ENCODE data around the gene FNDC11. TPM values are rescaled to one million over a fixed set of nuclear protein-coding genes. Genes with fewer than 3 reads are reported as not detected.
"Not testable (repeated sequence)": the region's sequence is repeated elsewhere in the genome, so short reads cannot be mapped to it uniquely, and the experiment has no call there.

The FNDC11 gene
- total RNA-seq, 1 donor from 2014 or later = 0.27 TPM

DNA sequence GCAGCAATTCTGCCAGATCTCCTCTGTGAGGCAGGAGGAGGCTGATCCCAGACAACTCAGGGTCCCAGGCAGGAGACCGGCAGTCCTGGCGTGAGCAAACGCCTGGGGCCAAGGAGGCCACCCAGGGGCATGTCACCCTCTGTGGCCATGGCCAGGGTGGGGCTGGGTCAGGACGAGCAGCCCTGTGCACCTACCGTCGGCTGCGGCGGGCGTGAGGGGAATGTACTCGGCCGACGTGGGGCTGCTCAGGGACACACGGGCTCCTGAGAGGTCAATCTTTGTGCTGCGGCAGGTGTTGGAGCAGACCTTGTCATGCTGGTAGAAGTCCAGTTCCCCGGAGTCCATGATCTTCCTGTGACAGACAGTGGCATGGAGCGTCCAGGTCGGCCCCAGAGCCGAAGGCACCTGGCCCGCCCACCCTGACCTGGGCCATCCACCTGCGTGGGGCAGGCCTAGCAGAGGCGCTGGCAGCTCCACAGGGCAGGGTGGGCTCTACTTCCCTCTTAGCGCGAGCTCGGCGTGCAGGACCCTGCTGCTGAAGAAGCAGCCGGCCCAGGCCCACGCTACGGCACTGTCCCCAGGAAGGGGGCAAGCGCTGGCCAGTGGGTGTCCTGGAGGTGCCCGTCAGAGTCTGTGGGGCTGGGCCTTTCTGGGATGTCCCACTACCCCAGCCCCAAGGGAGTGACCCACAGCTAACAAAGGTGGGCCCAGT, 41.6 kb downstream of the FNDC11 start:
- no peaks in the 10 kb centered on the region for H3K27me3 Mint-ChIP-seq (ENCODE audit: low read depth)
- H3K27ac Mint-ChIP-seq = no peak overlapping the region
- H3K36me3 Mint-ChIP-seq (ENCODE audit: low read depth) = peaks cover 39% of the 10 kb centered on the region
- intact Hi-C loops (cut with micrococcal nuclease) = no loop called here
- no peaks in the 10 kb centered on the region for H3K4me1 Mint-ChIP-seq (ENCODE audit: low read depth)
- no peak for DNase-seq (ENCODE audit: low spot score)
- no peaks in the 10 kb centered on the region for H3K9me3 Mint-ChIP-seq
- H3K4me3 Mint-ChIP-seq (ENCODE audit: low read depth) = no peak overlapping the region

DNA sequence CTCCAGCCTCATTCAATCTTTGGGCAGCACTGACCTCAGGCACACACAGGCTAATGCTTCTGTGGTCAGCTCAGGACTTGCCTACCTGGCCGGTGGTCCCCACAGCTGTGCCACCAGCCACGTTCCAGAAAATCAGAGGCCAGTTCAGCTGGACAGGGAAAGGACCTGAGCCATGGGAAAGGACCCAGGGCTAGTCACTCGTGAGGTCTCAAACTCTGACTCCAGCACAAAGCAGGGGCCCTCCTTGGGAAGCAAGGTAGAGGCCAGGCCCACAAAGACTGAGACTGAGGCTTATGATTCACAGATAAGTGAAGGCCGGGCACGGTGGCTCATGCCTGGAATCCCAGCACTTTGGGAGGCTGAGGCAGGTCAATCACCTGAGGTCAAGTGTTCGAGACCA, 42.5 kb downstream of the FNDC11 start:
- Mint-ChIP-seq H3K4me1 (ENCODE audit: low read depth) (no peaks in the 10 kb centered on the region), H3K36me3 (ENCODE audit: low read depth) (peaks cover 36% of the 10 kb centered on the region), H3K4me3 (ENCODE audit: low read depth) (no peak overlapping the region), H3K27ac (no peak overlapping the region), H3K9me3 (no peaks in the 10 kb centered on the region), H3K27me3 (ENCODE audit: low read depth) (no peaks in the 10 kb centered on the region)
- no peak for DNase-seq (ENCODE audit: low spot score)
- intact Hi-C loops (cut with micrococcal nuclease) = no loop called here

DNA sequence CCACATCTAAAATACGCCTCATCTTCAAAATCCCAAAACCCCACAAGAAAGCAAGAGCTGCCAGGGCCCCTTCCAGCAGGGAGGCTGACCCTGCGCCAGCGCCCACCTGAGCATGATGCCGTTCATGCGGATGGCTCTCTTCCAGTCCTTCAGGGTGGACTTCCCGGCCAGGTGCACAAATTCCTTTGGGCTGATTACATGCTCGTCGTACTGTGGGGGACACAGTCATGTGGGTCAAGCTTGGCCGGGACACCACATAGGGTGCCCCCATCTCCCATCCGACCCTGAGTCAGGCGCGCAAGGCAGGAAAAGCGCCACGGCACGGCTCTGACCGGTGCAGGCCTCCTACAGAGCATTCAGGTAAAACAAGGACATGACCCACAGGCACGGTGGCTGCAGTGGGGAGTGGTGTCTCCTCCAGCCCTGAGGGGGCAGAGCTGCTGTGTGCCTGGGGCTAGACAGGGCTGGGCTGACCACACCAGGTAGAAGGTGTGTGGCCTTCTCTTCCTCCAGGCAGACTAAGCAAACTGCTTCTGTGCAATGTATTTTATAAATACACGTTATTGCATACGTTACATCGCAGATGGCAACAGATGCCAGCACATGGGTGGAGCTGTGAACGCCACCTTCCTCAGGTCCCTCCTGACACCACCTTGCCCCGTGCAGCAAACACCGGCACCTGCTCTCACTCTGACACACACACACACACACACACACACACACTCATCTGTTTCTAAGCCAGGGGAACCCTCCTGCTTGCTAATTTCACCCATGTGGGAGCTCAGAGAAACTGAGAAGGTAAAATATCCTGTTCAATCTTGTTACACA, 43.9 kb downstream of the FNDC11 start:
- Mint-ChIP-seq H3K27me3 (ENCODE audit: low read depth) (no peaks in the 10 kb centered on the region), H3K27ac (no peak overlapping the region), H3K4me1 (ENCODE audit: low read depth) (no peaks in the 10 kb centered on the region), H3K36me3 (ENCODE audit: low read depth) (peaks cover 42% of the 10 kb centered on the region), H3K4me3 (ENCODE audit: low read depth) (no peak overlapping the region), H3K9me3 (no peaks in the 10 kb centered on the region)
- intact Hi-C loops (cut with micrococcal nuclease) = no loop called here
- no peak for DNase-seq (ENCODE audit: low spot score)

DNA sequence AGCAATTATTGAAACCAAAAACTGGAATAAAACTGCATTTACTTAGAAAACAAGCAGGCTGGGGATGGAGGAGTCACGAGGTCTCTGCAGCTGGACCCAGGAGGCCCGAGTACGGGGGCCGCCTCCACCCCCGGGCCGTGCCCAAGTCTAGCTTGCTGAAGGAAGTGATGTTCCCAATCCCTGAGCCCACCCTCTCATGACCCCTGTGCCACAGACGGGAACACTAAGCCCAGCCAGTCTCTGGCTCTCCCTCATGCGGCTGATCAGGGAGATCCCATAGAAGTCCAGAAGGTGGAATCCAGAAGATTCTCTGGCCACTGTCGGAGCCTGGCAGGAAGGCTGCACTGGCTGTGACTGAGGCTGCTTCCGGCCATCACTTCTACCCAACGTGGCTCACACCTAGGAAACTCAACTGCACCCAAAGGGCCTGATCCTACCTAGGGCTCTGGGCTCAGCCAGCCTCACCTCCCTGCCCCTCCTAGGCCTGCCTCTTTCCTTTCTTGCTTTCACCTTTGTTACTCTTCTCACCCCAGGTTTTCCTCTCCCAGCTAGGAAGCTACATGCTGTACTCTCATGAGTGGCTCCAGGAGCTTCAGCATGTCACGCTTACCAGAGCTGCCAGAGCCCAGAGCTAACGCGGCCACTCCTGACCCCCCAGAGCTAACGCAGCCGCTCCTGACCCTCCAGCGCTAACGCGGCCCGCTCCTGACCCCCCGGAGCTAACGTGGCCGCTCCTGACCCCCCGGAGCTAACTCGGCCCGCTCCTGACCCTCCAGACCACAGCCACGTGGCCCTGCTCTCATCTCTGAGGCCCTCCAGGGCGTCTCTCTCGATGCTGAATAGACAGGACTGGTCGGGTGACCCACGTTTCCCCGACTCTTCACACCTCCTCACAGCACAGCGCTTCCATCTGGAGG, 44.8 kb downstream of the FNDC11 start:
- no peak overlapping the region for H3K4me3 Mint-ChIP-seq (ENCODE audit: low read depth)
- peaks cover 1% of the 10 kb centered on the region for H3K4me1 Mint-ChIP-seq (ENCODE audit: low read depth)
- H3K36me3 Mint-ChIP-seq (ENCODE audit: low read depth) = peaks cover 42% of the 10 kb centered on the region
- no peak overlapping the region for H3K27ac Mint-ChIP-seq
- no peak for DNase-seq (ENCODE audit: low spot score)
- intact Hi-C loops (cut with micrococcal nuclease) = no loop called here
- no peaks in the 10 kb centered on the region for H3K9me3 Mint-ChIP-seq
- H3K27me3 Mint-ChIP-seq (ENCODE audit: low read depth) = no peaks in the 10 kb centered on the region

DNA sequence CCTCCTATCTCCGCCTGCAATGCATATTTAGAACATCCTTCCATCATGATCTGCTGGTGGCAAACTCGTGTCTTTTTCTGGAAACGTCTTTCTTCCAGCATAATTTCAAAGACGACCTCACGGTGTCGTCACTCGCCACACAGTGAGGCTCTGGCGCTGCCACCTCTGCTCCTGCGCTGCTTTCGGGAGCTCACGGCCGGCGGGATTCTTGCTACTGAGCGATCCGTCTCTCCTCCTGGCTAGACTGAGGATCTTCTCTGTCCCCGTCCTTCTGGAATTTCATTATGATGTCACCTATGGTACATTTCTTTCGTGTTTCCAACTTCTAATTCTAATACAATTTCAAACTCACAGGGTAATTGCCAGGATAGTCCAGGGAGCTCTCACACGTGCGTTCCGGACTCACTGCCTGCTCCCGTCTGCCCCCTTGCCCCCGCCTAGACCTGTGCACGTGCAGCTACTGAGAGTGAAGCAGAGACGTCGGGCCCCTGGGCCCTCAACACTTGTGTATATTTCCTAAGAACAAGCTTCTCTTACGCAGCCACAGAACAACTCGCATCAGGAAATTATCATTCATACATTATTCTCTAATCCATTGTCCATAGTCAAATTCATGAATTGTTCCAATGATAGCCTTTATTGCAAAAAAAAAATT, 45.6 kb downstream of the FNDC11 start:
- no peak for DNase-seq (ENCODE audit: low spot score)
- H3K36me3 Mint-ChIP-seq (ENCODE audit: low read depth) = peaks cover 47% of the 10 kb centered on the region
- H3K27ac Mint-ChIP-seq = no peak overlapping the region
- intact Hi-C loops (cut with micrococcal nuclease) = no loop called here
- peaks cover 1% of the 10 kb centered on the region for H3K4me1 Mint-ChIP-seq (ENCODE audit: low read depth)
- H3K4me3 Mint-ChIP-seq (ENCODE audit: low read depth) = no peak overlapping the region
- no peaks in the 10 kb centered on the region for H3K9me3 Mint-ChIP-seq
- no peaks in the 10 kb centered on the region for H3K27me3 Mint-ChIP-seq (ENCODE audit: low read depth)

DNA sequence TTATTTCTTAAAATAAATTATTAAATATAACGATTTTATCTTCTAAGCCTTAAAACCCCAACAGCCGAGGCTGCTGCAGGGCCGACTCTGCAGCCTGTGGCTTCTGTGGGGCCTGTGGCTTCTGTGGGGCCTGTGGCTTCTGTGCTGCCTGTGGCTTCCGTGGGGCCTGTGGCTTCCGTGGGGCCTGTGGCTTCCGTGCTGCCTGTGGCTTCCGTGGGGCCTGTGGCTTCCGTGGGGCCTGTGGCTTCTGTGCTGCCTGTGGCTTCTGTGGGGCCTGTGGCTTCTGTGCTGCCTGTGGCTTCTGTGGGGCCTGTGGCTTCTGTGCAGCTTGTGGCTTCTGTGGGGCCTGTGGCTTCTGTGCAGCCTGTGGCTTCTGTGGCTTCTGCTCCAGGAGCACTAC, 47.7 kb downstream of the FNDC11 start:
- H3K9me3 Mint-ChIP-seq; H3K27ac Mint-ChIP-seq; H3K4me3 Mint-ChIP-seq (ENCODE audit: low read depth); H3K4me1 Mint-ChIP-seq (ENCODE audit: low read depth); DNase-seq (ENCODE audit: low spot score); H3K27me3 Mint-ChIP-seq (ENCODE audit: low read depth); intact Hi-C loops (cut with micrococcal nuclease): not testable (repeated sequence)
- H3K36me3 Mint-ChIP-seq (ENCODE audit: low read depth) = peaks cover 46% of the 10 kb centered on the region

DNA sequence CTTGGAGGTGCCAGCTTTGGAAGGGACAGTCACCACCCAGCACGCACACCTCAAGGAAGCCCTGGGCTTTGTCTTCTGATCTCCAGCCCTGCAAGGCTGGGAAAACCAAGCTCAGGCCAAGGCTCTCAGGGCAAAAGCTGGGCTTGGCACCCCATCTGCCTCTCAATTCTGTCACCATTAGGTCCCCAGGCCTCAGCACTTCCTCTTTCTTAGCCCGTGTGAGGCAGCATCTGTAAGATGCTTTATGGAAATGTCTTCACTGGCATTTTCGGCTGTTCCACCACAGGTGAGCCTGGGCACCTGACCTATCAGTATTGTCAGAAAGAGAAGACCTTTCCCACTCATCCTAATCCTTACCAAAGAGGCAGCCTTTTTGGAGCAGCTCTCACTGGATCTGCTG, 48.4 kb downstream of the FNDC11 start:
- Mint-ChIP-seq H3K27me3 (ENCODE audit: low read depth) (no peaks in the 10 kb centered on the region), H3K4me1 (ENCODE audit: low read depth) (peaks cover 4% of the 10 kb centered on the region), H3K9me3 (no peaks in the 10 kb centered on the region), H3K36me3 (ENCODE audit: low read depth) (peaks cover 46% of the 10 kb centered on the region), H3K4me3 (ENCODE audit: low read depth) (no peak overlapping the region), H3K27ac (no peak overlapping the region)
- DNase-seq (ENCODE audit: low spot score) = no peak
- intact Hi-C loops (cut with micrococcal nuclease) = no loop called here

Other genes starting within 250 kb of the FNDC11 start
- not detected in 2 replicates for gene CHRNA4, start 192.8 kb upstream of the FNDC11 start, total RNA-seq
- gene KCNQ2, start 81.5 kb upstream of the FNDC11 start, total RNA-seq = not detected in 2 replicates
- 1.4 and 2.4 TPM in 2 replicates for gene EEF1A2, start 55.1 kb upstream of the FNDC11 start, total RNA-seq
- 135 and 143 TPM in 2 replicates for gene PPDPF, start 33.4 kb upstream of the FNDC11 start, total RNA-seq
- 0.32 and 0.46 TPM in 2 replicates for gene PTK6, start 16.8 kb upstream of the FNDC11 start, total RNA-seq
- gene SRMS, start 6.4 kb upstream of the FNDC11 start, total RNA-seq = not detected in 2 replicates
- gene HELZ2, start 20.1 kb downstream of the FNDC11 start, total RNA-seq = 10.3 and 11.5 TPM in 2 replicates
- gene GMEB2, start 72.9 kb downstream of the FNDC11 start, total RNA-seq = 12.4 and 13.6 TPM in 2 replicates
- 6.5 and 7.1 TPM in 2 replicates for gene STMN3, start 99.3 kb downstream of the FNDC11 start, total RNA-seq
- gene RTEL1, start 104.2 kb downstream of the FNDC11 start, total RNA-seq = 44.0 and 46.9 TPM in 2 replicates
- not detected in 2 replicates for gene TNFRSF6B, start 142.5 kb downstream of the FNDC11 start, total RNA-seq
- 59.0 and 59.1 TPM in 2 replicates for gene ARFRP1, start 153.8 kb downstream of the FNDC11 start, total RNA-seq
- 29.0 and 36.1 TPM in 2 replicates for gene ZGPAT, start 153.9 kb downstream of the FNDC11 start, total RNA-seq
- 15.7 TPM in 2 replicates for gene LIME1, start 182.5 kb downstream of the FNDC11 start, total RNA-seq
- gene SLC2A4RG, start 185.6 kb downstream of the FNDC11 start, total RNA-seq = 48.3 and 53.0 TPM in 2 replicates

All from activated T-helper 2 cell treated with anti-CD3 and anti-CD28 coated beads, Interferon-gamma antibody, Interleukin-2, Interleukin-4, amounts not matched to agents 10 μg/mL and 5 μg/mL and 100 μg/mL, durations not matched to agents 14 hours and 24 hours and 36 hours (primary cell).